IMR-90 (cell line): ENCODE results near the gene ITGA5.

Source experiments
- CEBPB ChIP-seq: IDR thresholded peaks from 2 replicates; pipeline ENCODE4 v1.6.1; 2012; ENCODE audit warnings: low read depth, low read length, improper control_type of control experiment
- POLR2A ChIP-seq: IDR thresholded peaks from 2 replicates; pipeline ENCODE4 v1.6.1; 2012; ENCODE audit warnings: mild to moderate bottlenecking, low read depth, low read length
- RAD21 ChIP-seq: IDR thresholded peaks from 2 replicates; pipeline ENCODE4 v1.6.1; 2012; ENCODE audit warnings: low read length, improper control_type of control experiment
- RCOR1 ChIP-seq: IDR thresholded peaks from 2 replicates; pipeline ENCODE4 v1.6.1; 2012; ENCODE audit warnings: mild to moderate bottlenecking, low read length, improper control_type of control experiment; ENCODE audit not compliant: insufficient replicate concordance
- RFX5 ChIP-seq: IDR thresholded peaks from 2 replicates; pipeline ENCODE4 v1.8.0; 2012; ENCODE audit warnings: low read depth, mild to moderate bottlenecking, low read length, moderate library complexity
- SMC3 ChIP-seq: fragments of 150-350 bp; IDR thresholded peaks from 2 replicates; pipeline ENCODE4 v1.6.1; 2016; ENCODE audit warnings: low read depth, mild to moderate bottlenecking, antibody characterized with exemption, low read length, moderate library complexity
- TF ChIP-seq, protein P1 (sequence below): conservative IDR thresholded peaks from 2 replicates; pipeline ENCODE4 v1.5.1; 2012; ENCODE audit warnings: mild to moderate bottlenecking, low read depth, low read length, improper control_type of control experiment

DNA sequence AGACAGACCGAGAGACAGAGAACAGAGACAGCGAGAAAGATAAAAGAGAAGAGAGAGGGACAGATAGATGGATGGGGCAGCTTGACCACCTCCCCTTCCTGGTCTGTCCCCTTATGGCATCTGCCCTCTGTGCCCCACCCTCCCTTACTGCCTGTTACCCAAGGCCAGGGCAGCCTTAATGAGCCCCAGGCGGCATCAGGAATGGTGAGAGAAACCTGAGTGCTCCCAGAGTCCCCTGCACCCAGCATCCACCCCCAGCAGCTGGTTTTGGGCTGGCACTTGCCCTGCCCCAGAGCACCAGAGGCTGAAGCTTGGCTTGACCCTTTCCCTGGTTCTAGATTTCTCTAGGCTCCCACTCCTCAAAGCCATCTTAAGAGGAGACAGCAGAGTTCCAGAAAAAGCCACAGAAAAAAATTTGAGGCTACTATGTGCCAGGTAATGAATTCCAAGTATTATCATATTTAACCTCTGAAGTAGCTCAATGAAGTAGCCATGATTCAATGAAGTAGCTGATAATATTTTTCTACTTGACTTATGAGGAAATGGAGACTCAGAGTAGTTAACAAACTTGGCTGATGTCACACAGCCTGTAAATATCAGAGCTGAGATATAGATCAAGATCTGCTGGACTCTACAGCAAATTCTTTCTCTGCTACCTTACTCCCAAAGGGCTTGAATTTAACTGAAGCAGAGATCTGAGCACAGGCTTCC lies 32.5 kb downstream of the ITGA5 start:
- TF ChIP-seq, protein P1, sequence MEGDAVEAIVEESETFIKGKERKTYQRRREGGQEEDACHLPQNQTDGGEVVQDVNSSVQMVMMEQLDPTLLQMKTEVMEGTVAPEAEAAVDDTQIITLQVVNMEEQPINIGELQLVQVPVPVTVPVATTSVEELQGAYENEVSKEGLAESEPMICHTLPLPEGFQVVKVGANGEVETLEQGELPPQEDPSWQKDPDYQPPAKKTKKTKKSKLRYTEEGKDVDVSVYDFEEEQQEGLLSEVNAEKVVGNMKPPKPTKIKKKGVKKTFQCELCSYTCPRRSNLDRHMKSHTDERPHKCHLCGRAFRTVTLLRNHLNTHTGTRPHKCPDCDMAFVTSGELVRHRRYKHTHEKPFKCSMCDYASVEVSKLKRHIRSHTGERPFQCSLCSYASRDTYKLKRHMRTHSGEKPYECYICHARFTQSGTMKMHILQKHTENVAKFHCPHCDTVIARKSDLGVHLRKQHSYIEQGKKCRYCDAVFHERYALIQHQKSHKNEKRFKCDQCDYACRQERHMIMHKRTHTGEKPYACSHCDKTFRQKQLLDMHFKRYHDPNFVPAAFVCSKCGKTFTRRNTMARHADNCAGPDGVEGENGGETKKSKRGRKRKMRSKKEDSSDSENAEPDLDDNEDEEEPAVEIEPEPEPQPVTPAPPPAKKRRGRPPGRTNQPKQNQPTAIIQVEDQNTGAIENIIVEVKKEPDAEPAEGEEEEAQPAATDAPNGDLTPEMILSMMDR = no peak
- TF ChIP-seq SMC3 (no peak), RFX5 (no peak), RAD21 (no peak), CEBPB (no peak), RCOR1 (no peak), POLR2A (no peak)
